D721Med (cell line): ENCODE results near the gene TMEM31.

Experiments used
- DNase-seq: peaks from one replicate; pipeline ENCODE4 v3.0.0; 2011; ENCODE audit warnings: low spot score; ENCODE audit not compliant: insufficient read length
- FAIRE-seq: peaks from 2 replicates; lab custom pipeline; 2011; peaks lifted over from hg19 to GRCh38; lab: Jason Lieb, UNC
- TF ChIP-seq, protein P1 (sequence below): IDR thresholded peaks from 2 replicates; pipeline ENCODE4 v1.5.1; 2012; ENCODE audit warnings: mild to moderate bottlenecking, control low read depth; ENCODE audit not compliant: insufficient read depth; ENCODE audit errors: missing control alignments

TMEM31 gene

DNA sequence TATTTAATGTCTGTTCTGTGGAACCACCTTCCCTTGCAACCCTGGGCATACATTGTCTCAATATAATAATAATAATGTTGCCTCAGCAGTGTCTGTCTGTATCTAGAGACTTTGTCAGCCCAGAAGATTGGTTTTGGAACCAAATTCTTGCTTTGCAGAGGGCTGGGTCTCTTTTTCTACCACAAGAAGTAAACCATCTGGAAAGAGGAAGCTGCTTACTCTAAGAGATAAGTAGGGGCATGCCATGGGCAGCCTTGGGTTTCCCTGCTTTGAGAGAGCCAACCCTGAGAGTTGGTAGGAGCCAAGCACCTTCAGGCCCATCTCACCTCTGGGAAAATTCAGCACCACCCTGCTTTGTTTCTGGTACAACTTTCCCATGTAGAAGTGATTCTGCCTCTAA lies 27.0 kb downstream of the TMEM31 start:
- DNase-seq (no peak), FAIRE-seq (no peak)
- TF ChIP-seq, protein P1, sequence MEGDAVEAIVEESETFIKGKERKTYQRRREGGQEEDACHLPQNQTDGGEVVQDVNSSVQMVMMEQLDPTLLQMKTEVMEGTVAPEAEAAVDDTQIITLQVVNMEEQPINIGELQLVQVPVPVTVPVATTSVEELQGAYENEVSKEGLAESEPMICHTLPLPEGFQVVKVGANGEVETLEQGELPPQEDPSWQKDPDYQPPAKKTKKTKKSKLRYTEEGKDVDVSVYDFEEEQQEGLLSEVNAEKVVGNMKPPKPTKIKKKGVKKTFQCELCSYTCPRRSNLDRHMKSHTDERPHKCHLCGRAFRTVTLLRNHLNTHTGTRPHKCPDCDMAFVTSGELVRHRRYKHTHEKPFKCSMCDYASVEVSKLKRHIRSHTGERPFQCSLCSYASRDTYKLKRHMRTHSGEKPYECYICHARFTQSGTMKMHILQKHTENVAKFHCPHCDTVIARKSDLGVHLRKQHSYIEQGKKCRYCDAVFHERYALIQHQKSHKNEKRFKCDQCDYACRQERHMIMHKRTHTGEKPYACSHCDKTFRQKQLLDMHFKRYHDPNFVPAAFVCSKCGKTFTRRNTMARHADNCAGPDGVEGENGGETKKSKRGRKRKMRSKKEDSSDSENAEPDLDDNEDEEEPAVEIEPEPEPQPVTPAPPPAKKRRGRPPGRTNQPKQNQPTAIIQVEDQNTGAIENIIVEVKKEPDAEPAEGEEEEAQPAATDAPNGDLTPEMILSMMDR: no peak

DNA sequence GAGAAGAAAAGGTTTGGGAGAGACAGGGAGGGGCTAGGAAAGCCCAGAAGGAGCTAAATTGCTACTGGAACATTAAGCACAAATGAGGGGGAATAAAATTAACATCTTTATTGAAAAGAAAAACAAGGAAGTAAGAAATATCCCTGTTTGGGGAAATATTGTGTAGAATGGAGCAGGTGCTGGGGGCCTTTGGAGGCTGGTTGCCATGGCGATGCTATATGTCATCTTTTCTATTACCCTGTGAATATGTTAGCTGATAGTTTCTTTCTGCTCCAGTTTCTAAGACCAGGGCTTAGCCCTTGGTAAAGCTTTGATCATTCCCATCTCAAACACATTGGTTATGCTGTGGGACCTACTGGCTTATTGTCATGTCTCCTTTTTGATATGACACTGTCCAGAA lies 28.7 kb downstream of the TMEM31 start:
- FAIRE-seq: no peak
- DNase-seq: no peak
- TF ChIP-seq, protein P1: no peak

DNA sequence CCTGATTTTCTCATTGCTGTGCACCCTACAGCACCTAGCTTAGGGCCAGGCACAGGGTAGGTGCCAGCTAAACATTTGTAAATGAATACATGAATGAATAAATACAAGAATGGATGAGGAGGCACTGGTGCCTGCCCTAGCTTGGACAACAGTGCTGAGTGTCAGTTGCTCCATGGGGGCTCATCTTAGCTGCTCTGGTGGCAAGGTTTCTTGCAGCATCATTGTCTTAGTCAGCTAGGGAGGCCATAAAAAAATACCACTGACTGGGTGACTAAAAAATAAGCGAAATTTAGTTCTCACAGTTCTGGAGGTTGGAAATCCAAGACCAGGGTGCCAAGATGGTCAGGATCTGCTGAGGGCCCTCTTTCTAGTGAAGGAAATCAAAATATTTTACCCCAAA lies 31.2 kb downstream of the TMEM31 start:
- DNase-seq: no peak
- FAIRE-seq: no peak
- TF ChIP-seq, protein P1: no peak

DNA sequence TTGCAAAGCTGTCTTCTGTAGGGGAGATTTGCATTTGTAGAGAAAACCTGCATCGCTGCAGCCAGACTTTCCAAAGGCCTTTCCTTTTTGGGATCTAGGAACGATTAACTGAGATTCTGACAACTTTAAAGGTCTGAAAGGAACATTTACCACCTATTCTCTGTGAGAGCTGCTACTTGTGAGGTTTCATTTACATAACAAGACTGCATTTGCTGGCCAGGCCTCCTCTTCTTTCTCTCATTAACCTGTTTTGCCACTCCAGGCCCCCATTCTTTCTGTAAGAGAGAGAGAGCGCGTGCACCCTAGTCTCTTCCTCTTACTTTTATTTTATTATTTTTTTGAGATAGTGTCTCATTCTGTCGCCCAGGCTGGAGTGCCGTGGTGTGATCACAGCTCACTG lies 31.6 kb downstream of the TMEM31 start:
- DNase-seq: no peak
- no peak for FAIRE-seq
- TF ChIP-seq, protein P1: no peak

DNA sequence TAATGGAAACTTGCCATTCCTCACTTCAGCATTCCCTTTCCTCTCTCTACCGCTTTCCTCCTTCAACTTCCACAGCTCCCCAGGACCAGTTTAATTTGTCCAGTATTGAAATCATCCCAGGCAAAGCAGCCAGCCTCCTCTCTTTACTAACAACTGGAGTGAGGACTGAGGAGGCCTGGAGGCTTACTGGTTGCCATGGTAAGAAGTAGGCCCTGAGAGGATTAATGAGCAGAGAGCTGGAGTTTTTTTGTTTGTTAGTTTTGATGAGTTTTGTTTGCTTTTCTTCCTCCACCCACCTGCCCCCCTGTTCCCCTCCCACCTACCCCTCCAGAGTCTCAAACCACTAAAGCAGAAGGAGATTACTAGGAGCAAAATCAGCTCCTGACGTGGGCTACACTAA lies 36.5 kb downstream of the TMEM31 start:
- TF ChIP-seq, protein P1: no peak
- DNase-seq: no peak
- no peak for FAIRE-seq

DNA sequence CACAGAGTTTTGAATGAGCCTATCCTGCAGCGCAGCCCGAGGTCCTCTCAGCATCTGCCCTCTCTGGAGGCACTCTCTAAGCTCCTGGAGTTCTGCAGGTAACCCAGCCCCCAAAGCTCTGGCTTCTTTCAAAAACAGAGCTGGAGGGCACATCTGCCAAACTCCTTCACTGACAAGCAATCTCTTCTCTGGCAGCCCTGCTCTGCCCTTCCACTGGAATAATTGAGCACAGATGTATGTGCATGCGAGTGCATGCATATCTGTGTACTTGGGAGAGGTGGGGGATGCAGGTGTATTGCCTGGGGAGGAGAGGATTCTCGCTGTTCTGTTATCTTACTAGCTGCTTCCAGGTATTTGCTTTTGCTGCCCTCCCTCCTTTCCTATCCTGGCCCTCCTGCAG lies 43.7 kb downstream of the TMEM31 start:
- DNase-seq (no peak), FAIRE-seq (no peak)
- TF ChIP-seq, protein P1: no peak

DNA sequence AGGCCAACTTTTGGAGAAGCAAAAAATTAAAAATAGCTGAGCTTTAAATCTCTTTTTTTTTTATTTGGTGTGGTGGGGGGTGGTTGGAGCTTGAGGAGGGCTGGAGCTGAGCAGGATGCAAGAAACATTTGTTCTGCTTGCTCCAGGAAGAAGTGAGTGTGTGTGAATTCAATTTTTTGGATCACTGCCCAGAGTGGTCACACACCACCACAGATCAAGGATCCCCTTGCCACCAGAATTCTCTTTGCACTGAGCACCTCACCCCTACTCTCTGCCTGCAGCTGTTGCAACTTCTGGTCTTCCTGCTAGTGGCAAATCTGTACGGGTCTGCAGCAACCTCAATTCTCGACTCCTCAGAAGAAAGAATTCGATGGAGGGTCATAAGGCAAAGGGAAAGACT lies 46.0 kb downstream of the TMEM31 start:
- no peak for FAIRE-seq
- no peak for DNase-seq
- TF ChIP-seq, protein P1: no peak
